ENCODE measurements around the gene ZNF746.

GRCh38 chr7:149432121-149432691 is 65.4 kb downstream of the ZNF746 start:
- TF ChIP-seq CTCF (IDR thresholded peaks at IDR 0.05) = no peak
- TF ChIP-seq POLR2A (IDR thresholded peaks at IDR 0.05) = no peak
- no peak for TF ChIP-seq POLR2AphosphoS5 (IDR thresholded peaks at IDR 0.05)

Measured in prostate gland (tissue), 2 donors.